Liver (tissue), 3 donors: ENCODE data around the gene TSPEAR.

Experiments used
- ATF3 ChIP-seq: IDR thresholded peaks from 2 replicates; pipeline ENCODE4 v1.6.1; 2016; ENCODE audit warnings: antibody characterized with exemption
- CTCF ChIP-seq: fragments of 150-350 bp; IDR thresholded peaks from 2 replicates; pipeline ENCODE4 v1.5.1; 2017; ENCODE audit warnings: improper control_type of control experiment, low read depth, low read length; ENCODE audit not compliant: missing input control
- EGR1 ChIP-seq, 2 donors: IDR thresholded peaks; 2 replicates each; pipeline ENCODE4 v1.6.1; 2016 to 2018; ENCODE audit warnings: antibody characterized with exemption in 2 of 2, low read depth in 2 of 2
- GABPA ChIP-seq, 2 donors: IDR thresholded peaks in 1 of 2; conservative IDR thresholded peaks in 1 of 2; 2 replicates each; pipeline ENCODE4 v1.6.1; 2016; ENCODE audit warnings: antibody characterized with exemption in 2 of 2, mild to moderate bottlenecking in 1 of 2, moderate library complexity in 1 of 2
- HNF4G ChIP-seq: IDR thresholded peaks from 2 replicates; pipeline ENCODE4 v1.6.1; 2016; ENCODE audit warnings: antibody characterized with exemption
- JUND ChIP-seq, 2 donors: IDR thresholded peaks; 2 replicates each; pipeline ENCODE4 v1.6.1; 2016; ENCODE audit warnings: antibody characterized with exemption in 2 of 2
- MAX ChIP-seq: IDR thresholded peaks from 2 replicates; pipeline ENCODE4 v1.6.1; 2016; ENCODE audit warnings: antibody characterized with exemption
- RAD21 ChIP-seq, 2 donors: IDR thresholded peaks; 2 replicates each; pipeline ENCODE4 v1.6.1; 2016; ENCODE audit warnings: antibody characterized with exemption in 2 of 2, mild to moderate bottlenecking in 2 of 2
- REST ChIP-seq: IDR thresholded peaks from 2 replicates; pipeline ENCODE4 v1.6.1; 2016; ENCODE audit warnings: antibody characterized with exemption, mild to moderate bottlenecking
- RXRA ChIP-seq, 2 donors: IDR thresholded peaks; 2 replicates each; pipeline ENCODE4 v1.6.1; 2017 to 2018; ENCODE audit warnings: antibody characterized with exemption in 2 of 2, mild to moderate bottlenecking in 1 of 2
- SP1 ChIP-seq: IDR thresholded peaks from 2 replicates; pipeline ENCODE4 v1.6.1; 2018; ENCODE audit warnings: antibody characterized with exemption, mild to moderate bottlenecking
- TAF1 ChIP-seq: conservative IDR thresholded peaks from 2 replicates; pipeline ENCODE4 v1.6.1; 2016; ENCODE audit warnings: antibody characterized with exemption, mild to moderate bottlenecking
- YY1 ChIP-seq: IDR thresholded peaks from 2 replicates; pipeline ENCODE4 v1.6.1; 2016; ENCODE audit warnings: antibody characterized with exemption, mild to moderate bottlenecking
- donor health status: healthy.
- donor health status: healthy.

- TF ChIP-seq HNF4G (no peak), YY1 (no peak), GABPA (IDR thresholded peaks at IDR 0.05 in 1 of 2, conservative IDR thresholded peaks at IDR 0.05 in 1 of 2) (no peak), CTCF (no peak), REST (no peak), RAD21 (IDR thresholded peaks at IDR 0.05) (no peak), MAX (no peak), TAF1 (no peak), SP1 (no peak), ATF3 (no peak), EGR1 (IDR thresholded peaks at IDR 0.05; ENCODE audit: low read depth in 2 of 2) (no peak), RXRA (IDR thresholded peaks at IDR 0.05) (no peak), JUND (IDR thresholded peaks at IDR 0.05) (no peak)
These were observed 5.2 kb downstream of the TSPEAR start for GRCh38 chr21:44706026-44706705.
